GM18502 (cell line): ENCODE data around the gene PMEPA1.

Experiments
- ATAC-seq: cut with Tn5 transposase; IDR thresholded peaks from one replicate; pipeline ENCODE4 v1.9.1; 2021; ENCODE audit warnings: mild to moderate bottlenecking; ENCODE audit not compliant: unreplicated experiment, poor library complexity

The PMEPA1 gene, protein sequence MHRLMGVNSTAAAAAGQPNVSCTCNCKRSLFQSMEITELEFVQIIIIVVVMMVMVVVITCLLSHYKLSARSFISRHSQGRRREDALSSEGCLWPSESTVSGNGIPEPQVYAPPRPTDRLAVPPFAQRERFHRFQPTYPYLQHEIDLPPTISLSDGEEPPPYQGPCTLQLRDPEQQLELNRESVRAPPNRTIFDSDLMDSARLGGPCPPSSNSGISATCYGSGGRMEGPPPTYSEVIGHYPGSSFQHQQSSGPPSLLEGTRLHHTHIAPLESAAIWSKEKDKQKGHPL

DNA sequence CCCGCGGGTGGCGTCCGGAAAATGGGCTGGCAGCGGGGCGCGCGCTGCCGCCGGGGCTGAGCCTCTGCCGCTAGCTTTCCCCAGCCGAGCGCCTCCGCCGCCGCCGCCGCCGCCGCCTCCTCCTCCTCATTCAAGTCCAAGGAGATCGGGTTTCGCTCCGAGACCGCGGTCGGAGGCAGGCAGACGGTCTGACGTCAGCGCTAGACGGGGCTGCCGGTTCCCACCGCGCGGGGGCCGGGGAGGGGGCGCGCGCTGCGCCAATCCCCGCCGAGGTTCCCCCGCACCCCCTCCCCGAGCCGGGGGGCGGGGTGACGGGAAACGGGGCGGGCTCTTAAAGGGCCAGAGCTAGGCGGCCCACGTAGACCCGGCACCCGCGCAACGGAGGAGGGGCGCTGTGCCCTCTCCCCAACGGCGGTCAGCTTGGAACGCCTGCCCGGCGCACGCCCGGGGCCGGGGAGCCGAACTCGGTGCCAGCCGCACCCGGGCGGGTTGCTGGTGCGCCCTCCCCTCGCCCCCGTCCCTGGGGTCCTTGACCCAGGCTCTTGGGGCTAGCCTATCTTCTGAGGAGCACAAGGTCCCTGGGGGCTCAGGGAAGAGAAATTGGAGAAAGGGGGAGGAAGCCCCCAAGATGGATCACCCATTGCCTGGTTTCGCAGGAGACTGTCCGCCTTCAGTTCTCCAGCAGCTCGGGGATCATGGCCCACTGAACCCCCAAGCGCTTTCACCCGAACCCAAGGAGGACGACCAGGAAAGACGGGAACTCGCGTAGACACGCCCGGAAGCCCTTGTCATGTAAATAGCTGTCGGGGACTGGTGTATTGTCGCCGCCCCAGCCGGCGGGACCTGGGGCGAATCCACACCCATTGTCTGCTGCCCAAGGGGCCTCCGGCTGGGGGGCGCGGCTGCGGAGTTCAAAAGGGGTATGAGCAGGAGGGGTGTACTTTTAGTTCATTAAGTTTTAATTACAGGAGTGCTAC is at the start of gene PMEPA1:
Gene PMEPA1 (minus strand): TSS at position 193 of the 977 bp plus-strand sequence. CDS start 433 bp downstream, outside the sequence.
- ATAC-seq: peak; percentile 84

DNA sequence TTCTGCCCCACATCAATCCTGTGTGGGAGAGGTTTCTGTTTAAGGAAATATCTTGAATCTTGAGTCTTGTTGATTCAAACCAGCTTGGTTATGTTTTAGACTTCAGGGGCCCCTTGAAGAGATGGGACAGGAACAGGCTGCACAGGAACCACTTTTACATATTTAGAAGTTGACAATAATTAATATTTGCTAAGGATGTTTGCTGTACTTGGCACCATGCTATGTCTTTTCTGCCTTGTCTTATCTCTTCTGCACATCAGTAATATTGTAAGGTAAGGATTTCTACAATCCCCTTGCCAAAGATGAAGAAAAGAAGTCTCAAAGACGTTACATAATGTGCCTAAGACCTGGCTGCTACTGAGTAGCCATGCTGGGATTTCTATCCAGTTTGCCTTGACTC is 48.0 kb upstream of the PMEPA1 start:
- ATAC-seq: no peak

DNA sequence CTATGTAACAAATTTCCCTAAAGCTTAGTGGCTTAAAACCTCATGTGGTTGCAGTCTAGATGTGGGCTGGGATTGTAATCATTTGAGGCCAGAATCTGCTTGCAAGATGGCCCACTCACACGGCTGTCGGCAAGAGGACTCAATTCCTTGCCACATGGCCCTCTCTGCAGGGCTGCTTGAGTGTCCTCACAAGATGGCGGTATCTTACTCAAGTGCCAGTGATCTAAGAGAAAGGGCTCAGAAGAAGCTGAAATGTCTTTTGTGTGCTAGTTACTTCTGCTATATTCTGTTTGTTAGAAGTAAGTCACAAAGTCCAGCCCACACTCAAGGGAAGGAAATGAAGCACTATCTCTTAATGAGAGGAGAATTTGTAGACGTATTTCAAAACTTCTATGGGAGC is 47.1 kb upstream of the PMEPA1 start:
- ATAC-seq: no peak

DNA sequence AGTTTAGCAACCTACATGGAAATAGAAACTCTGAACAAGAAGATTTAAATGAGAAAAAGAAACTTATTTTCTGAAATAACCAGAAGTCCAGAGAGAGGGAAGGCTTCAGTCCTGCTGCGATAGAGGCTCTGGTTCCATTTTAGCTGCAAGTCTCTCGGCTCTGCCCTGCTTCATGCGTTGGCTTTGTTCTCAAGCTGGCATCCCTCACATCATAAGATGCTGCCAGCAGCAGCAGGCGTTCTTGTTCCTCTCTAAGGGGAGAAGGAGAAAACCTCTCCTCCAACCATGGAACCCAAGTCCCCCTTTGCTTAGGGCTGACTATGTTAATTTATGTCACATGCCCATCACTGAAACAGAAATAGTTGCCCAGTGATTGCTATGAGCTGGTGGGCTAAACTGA is 46.4 kb upstream of the PMEPA1 start:
- ATAC-seq: no peak

DNA sequence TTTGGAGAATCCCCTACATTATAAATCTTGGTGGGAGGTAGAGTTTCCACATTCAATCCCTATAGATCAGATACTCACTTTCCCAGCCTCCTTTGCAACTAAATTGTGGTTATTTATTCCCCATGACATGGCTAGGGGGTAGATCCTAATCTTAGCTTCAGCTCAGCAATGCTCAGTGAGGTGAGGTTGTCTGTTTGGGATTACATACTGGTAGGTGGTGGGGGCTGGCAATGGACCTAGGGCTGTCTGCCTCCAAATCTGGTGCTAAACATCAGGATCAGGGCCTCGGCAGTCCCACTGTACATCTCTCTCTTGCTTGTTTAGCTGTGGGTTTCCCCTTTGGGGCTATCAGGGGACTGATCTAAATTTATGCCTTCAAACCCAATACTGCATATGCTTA is 45.8 kb upstream of the PMEPA1 start:
- no peak for ATAC-seq

DNA sequence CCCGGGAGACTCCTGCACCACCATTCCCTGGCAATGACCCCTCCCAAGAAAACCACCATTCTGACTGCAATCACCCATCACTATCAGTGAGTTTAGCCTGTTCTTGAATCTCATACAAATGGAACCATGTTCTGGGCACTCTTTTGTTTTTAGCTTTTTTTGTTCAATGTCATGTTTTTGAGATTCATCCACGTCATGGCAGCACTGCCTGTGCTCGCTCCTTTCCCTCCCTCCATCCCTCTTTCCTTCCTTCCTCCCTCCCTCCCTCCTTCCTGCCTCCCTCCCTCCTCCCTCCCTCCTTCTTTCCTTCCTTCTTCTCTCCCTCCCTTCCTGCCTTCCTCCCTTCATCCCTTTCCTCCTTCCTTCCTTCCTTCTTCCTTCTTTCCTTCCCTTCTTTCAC is 44.4 kb upstream of the PMEPA1 start:
- no peak for ATAC-seq

DNA sequence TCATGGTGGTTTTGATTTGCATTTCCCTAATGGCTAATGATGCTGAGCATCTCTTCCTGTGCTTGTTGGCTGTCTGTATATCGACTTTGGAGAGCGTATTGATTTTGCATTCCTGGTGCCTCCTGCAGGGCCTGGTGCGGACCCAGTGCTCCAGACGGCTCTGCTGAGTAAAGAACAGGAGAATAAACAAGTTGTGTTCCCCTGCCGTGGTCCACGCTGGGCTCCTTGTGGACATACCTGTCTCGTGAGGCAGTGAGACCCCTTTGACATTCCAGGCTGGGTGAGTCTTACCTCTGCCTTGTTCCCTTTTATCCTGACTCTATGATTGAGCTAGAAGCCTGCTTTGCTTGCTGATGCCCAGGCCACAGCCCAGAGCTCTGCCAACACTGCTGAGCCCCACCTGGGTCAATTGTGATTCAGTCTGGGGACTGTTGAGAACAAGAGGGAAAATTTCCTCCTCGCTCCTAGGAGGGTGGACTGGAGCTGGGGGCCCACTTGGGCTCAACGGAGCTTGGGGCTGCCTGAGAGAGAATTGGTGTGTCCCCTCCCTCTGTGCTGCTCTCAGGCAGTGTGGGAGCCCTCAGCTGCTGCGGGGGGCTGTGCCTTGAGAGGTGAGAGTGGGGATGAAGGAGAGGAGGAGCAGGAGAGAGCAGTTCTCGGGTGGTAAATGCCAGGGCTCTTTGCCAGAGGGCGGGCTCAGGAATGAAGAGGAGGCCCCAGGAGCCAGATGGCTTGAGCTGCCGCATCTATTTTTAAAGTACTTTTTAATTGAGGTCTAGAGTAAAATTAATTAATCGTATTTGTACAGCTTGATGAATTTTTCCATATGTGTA is 43.7 kb upstream of the PMEPA1 start:
- no peak for ATAC-seq

DNA sequence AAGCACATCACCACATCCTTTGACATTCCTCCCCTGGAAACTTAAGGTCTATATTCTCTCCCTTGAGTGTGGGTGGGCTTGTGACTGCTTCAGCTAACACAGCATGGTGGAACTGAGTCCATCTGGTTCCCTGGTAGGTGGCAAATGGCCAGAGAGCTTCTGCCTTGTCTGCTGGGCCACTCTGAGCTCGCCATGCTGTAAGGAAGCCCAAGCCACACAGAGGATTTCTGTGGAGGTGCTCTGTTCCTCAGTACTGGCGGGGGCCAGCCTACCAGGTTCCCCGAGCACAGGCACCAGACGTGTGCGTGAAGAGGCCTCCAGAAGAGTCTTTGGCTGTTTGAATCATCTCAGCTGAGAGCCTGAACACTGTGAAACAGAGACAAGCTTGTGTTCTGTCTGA is 41.6 kb upstream of the PMEPA1 start:
- no peak for ATAC-seq

DNA sequence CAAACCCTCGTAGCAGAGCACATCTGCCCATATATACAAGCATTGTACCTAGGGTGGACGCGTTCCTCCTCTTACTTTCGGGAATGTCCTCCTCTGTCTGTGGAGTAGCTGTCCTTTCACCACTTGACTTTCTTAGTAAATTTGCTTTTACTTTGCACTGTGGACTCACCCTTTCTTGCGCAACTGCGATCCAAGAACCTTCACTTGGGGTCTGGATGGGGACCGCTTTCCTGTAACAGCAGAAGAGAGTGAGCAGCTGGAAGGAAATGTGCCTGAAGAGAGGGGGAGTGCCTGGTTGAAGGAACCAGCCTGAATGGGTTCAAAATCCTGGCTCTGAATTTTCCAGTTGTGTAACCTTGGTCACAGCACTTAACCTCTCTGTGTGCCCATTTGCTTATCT is 40.1 kb upstream of the PMEPA1 start:
- no peak for ATAC-seq

DNA sequence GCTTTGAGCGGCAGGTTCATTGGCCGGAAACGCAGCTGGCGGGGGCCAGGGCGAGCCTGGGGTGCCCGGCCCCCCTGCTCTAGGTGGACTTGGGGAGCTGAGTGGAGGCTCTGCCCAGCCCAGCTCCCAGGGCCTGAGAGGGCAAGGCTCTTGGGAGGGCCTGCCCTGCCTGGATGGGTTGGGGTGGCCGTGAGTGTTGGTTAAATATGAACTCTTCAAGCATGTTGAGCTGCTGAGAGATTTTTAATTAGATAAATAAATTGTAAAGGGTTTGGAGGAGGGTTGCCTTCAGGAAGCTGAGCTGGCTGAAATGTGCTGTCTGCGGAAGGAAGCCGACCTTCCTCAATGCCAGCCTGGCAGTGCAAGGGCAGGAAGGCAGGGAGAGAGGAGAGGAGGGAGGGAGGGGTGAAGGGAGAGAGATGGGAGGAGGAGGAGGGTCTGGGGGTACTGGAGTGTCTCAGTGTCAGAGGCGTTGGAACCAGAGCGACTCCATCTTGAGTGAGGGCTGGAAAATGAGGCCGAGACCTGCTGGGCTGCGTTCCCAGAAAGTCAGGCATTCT is 39.4 kb upstream of the PMEPA1 start:
- no peak for ATAC-seq

DNA sequence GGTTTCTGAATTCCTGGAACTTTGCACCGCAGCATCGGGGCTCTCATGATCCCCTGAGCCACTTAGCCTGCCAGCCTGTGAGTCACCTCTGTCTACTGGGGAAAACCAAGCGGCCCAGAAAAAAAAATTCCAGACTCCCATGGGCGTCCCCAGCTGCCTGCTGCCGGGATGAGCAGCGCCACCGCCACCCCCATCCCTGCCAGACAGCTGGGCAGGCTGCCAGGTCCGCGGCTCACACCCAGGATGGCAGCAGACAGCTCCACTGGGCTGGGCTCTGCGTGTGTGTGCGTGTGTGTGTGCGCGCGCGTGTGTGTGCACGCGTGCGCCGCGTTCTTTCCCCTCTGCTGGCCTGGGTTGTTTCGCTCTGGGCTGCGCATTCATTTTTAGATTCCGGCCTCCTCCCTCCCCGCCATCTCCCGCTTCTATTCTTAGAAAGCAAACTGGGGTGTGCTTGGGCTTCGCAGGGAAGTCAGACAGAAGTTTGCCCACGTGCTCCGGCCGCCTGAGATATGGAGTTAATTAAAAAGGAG is 38.9 kb upstream of the PMEPA1 start:
- ATAC-seq: peak; percentile 76

DNA sequence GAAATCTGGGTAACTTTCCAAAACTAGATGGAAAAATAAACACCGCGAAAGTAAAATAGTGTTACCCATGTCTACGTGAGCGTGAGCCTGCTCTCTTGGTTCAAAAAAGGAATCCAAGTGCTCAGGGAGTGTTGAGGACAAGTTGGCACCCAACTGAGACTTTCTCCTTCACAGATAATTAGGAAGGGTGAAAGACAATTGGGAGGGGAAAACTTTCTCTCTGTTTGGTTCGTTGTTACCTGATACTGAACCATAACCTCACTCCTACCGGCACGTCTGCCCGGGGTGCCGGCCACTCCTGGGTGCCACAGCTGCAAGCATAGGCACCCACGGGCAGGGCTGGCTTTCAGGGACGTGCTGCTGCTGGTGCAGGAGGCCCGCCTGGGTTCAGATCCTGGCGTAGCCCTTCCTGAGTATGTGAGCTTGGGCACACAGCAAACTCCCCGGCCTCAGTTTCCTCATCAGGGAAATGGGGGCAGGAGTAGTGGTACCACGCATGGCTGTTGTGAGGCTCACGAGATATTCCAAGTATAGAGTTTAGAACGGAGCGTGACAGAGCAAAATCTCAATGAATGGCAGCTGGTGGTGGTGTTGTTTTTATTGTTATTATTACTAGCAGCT is 38.2 kb upstream of the PMEPA1 start:
- no peak for ATAC-seq

DNA sequence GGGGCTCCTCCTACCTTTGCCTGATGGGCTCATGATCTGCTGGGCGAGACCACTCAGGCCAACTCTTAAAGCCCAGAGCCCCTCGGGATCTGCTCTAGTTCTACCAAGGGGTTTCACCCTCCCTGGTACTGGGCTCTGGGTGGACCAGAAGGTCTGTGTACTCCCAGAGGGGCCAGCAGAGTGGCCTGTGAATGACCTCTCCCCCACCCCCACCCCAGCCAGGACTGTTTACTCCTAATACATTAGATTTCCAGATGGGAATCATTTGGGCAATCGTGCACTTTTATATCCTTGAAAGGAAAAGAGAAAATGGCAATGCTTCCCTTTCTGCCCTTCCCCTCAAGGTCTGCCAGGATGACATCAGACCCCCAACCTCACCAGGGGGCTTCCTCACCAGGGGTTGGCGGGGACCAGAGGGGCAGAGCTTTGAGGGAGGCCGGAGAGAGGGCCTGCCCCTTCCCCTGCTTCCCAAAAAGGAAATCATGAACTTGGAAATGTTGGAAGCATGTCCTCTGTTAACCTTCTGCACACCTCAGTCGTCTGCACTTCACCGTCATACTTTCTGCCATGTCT is 37.1 kb upstream of the PMEPA1 start:
- no peak for ATAC-seq

DNA sequence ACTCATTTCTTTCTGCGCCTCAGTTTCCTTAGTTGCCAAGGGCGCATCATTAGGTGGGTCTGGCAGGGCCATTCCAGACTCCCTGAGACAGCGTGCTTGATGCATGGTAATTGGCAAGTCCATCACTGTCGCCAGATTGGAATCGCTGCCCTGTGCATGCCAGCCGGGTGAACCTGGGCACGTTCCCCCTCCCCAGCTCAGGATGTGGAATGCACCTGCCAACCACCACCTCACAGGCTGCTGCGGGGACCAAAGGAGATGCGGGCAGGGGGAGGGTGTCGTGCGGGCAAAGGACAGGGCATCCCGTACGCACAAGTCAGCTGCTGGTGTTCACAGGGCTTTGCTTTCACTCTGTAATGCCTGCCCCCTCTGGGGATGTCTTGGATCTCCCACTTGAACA is 36.4 kb upstream of the PMEPA1 start:
- ATAC-seq: no peak

DNA sequence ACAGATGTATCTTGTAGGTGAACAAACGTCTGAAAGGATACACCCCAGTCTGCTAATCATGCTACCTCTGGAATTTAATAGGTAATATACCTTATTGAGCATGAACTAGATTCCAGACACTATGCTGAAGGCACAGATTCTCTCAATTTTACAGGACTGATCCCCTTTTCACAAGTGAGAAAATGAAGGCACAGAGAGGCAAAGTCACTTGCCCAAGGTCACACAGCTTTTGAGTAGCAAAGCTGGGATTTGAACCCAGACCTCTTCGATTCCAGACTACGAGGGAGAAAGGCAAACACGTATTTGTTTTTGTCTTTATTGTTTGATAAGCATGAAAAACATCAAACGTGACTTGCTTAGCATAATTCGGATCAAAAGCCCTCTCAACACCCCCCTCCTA is 34.4 kb upstream of the PMEPA1 start:
- ATAC-seq: no peak

DNA sequence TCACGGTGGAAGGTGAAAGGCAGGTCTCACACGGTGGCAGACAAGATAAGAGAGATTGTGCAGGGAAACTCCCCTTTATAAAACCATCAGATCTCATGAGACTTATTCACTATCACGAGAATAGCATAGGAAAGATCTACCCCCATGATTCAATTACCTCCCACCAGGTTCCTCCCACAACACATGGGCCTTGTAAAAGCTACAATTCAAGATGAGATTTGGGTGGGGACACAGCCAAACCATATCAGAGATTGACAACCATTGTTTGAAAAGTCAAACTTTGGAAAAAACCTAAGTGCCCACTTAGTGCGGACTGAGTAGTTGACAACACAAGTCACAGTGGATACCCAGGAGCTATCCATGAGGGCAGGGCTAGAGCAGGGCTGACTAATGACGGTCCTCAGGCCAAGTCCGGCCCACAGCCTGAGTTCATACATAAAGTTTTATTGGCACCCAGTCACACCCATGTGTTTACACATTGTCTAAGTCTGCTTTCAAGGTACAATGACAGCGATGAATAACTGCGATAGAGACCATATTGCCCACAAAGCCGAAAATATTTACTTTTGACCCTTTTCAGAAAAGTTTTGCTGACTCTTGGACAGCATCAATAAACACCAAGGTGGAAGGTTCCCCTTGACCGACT is 33.8 kb upstream of the PMEPA1 start:
- ATAC-seq: no peak

DNA sequence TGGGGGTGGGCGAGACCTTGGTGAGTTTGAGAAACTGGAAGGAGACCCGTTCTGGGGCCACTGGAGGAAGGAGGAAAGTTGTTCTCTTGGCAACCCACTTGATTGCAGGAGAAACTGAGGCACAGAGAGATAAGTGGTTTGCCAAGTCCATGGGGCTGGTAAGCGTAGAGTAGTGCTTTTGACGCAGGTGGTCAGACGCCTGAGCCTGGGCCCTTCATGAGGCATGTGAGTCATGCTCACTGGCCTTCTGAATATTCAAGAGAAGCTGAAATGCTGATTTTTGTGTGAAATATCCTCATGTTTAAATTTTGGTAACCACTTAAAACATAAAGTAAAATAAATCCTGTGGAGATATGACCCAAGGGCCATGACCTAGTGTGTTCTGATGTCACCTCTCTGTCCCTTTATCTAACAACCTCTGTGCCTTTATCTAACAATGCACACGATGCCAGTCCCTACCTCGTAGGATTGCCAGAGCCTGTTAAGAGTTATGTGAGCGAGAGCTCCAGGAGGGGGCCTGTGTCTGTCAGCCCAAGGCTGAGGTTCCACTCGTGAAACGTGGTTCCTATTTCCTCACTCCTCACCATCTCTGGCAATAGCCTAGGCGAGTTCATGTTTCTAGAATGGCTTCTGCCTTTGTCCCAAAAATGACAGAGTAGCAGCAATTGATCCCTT is 32.8 kb upstream of the PMEPA1 start:
- no peak for ATAC-seq

DNA sequence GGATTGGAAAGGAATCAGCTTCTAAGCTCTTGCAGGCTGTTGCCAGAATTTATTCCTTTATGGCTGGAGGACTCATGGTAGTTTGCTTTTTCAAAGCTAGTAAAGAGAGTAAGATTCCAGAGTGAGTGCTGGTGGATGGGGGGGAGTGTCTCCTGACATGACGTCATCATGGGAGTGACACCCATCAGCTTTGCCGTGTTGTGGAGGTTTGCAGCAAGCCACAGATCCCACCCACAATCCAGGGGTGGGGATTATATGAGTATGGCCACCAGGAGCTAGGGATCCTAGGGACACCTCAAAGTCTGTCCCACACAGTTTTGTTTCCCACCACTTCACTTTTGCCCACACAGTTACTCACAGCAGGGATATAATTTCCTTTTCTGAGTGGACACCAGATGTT is 28.7 kb upstream of the PMEPA1 start:
- no peak for ATAC-seq
